ENCODE measurements around the gene TEX101.
"Not testable (repeated sequence)": the region's sequence is repeated elsewhere in the genome, so short reads cannot be mapped to it uniquely, and the experiment has no call there.

The TEX101 gene

DNA sequence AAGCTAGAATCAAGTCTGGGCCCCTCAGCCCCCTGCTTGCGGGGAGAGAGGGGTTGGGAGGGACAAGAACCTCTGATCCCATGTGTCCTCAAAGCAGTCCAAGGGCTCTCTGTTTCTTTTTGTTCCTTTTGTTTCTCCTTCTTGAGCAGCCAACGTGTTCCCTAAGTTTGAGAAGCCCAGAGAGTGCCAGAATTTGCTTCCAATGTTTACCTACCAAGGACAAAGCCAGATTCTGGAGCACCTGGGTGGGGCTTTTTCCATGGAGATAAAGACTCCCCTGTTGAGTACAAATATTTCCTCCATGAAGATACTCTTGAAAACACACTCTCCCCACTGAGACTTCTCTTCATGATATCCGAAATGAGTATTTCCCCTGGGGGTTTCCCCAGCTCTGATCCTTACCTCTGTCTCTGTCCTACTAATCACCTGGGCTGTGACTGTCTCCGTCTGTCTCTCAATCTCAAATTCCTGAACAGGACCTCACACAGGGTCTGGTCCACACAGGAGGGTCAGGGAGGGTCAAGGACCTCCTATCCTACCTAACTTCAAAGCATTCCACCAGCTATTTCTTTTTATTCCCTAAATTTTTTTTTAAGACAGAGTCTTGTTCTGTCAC is 33.8 kb upstream of the TEX101 start:
- Histone ChIP-seq H2AK5ac (ENCODE audit: low read depth, low read length) (no peak overlapping the region), H3K4me3 (ENCODE audit: low read length in 2 of 2) (no peak overlapping the region), H3K23ac (ENCODE audit: low read depth, low read length, poor library complexity) (no peak overlapping the region), H3K36me3 (replicated peaks in 1 of 2; ENCODE audit: control insufficient read depth in 2 of 2, insufficient read depth in 2 of 2, low read length in 2 of 2) (no peaks in the 10 kb centered on the region), H4K91ac (ENCODE audit: low read depth, low read length, poor library complexity) (no peak overlapping the region), H3K27ac (replicated peaks; ENCODE audit: low read length) (no peak overlapping the region), H3K9ac (ENCODE audit: low read depth, low read length, poor library complexity) (no peak overlapping the region), H2AFZ (ENCODE audit: low read length) (no peak overlapping the region), H3K27me3 (ENCODE audit: control insufficient read depth in 3 of 3, insufficient read depth in 3 of 3, low read depth in 1 of 3, low read length in 3 of 3) (no peaks in the 10 kb centered on the region), H3K79me1 (ENCODE audit: low read depth, low read length) (no peaks in the 10 kb centered on the region), H3K18ac (ENCODE audit: low read length) (no peak overlapping the region), H3K14ac (ENCODE audit: low read length) (no peak overlapping the region), H3K9me3 (replicated peaks in 1 of 2; ENCODE audit: control insufficient read depth in 2 of 2, insufficient read depth in 1 of 2, low read depth in 1 of 2, low read length in 2 of 2) (no peaks in the 10 kb centered on the region), H3K4me1 (ENCODE audit: control insufficient read depth in 2 of 2, insufficient read depth in 1 of 2, low read depth in 1 of 2, low read length in 2 of 2) (no peaks in the 10 kb centered on the region), H2BK15ac (ENCODE audit: low read length) (no peak overlapping the region), H2BK12ac (ENCODE audit: low read length) (no peak overlapping the region), H3K4me2 (ENCODE audit: insufficient read depth, low read length, poor library complexity, severe bottlenecking) (no peak overlapping the region), H4K8ac (ENCODE audit: low read depth, low read length) (no peak overlapping the region), H3K4ac (ENCODE audit: low read length) (no peak overlapping the region), H2BK120ac (ENCODE audit: low read depth, low read length) (no peak overlapping the region), H2BK5ac (ENCODE audit: low read length) (no peak overlapping the region)
- WGBS, 2 donors (ENCODE audit: extremely low coverage in 2 of 2, insufficient read length in 2 of 2, insufficient replicate concordance in 1 of 2): no CpG with 5 or more reads among the region's 4 CpGs
- DNase-seq (ENCODE audit: low spot score): no peak

DNA sequence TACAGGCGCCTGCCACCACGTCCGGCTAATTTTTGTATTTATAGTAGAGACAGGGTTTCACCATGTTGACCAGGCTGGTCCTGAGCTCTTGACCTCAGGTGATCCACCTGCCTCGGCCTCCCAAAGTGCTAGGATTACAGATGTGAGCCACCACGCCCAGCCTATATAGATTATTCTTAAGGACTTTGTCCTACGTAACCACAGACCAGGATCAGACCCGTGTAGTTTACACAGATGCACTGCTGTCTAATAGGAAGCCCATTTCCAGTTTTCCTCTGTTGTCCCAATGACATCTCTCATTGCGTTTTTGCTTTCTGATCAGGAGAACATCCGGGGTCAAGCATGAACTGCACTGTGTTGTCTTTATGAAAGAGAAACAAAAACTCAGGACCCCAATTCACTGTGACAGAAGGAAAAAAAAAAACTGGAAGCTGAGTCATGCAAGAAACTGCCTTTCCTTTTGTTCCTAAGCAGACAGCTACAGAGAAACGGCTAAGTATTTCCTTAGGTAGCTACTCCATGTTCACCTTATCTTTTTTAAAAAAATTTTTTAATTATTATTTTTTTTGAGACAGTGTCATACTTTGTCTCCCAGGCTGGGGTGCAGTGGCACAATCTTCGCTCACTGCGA is 32.0 kb upstream of the TEX101 start:
- H3K23ac ChIP-seq (ENCODE audit: low read depth, low read length, poor library complexity); H2BK5ac ChIP-seq (ENCODE audit: low read length); H3K4ac ChIP-seq (ENCODE audit: low read length); H3K18ac ChIP-seq (ENCODE audit: low read length); H2AK5ac ChIP-seq (ENCODE audit: low read depth, low read length); H3K9ac ChIP-seq (ENCODE audit: low read depth, low read length, poor library complexity); DNase-seq (ENCODE audit: low spot score); H3K36me3 ChIP-seq (replicated peaks in 1 of 2; ENCODE audit: control insufficient read depth in 2 of 2, insufficient read depth in 2 of 2, low read length in 2 of 2); H3K9me3 ChIP-seq (replicated peaks in 1 of 2; ENCODE audit: control insufficient read depth in 2 of 2, insufficient read depth in 1 of 2, low read depth in 1 of 2, low read length in 2 of 2); H3K79me1 ChIP-seq (ENCODE audit: low read depth, low read length); H3K4me2 ChIP-seq (ENCODE audit: insufficient read depth, low read length, poor library complexity, severe bottlenecking); H3K4me1 ChIP-seq (ENCODE audit: control insufficient read depth in 2 of 2, insufficient read depth in 1 of 2, low read depth in 1 of 2, low read length in 2 of 2); H4K91ac ChIP-seq (ENCODE audit: low read depth, low read length, poor library complexity); H3K27me3 ChIP-seq (ENCODE audit: control insufficient read depth in 3 of 3, insufficient read depth in 3 of 3, low read depth in 1 of 3, low read length in 3 of 3); H3K4me3 ChIP-seq (ENCODE audit: low read length in 2 of 2); H2BK15ac ChIP-seq (ENCODE audit: low read length); H4K8ac ChIP-seq (ENCODE audit: low read depth, low read length); H3K14ac ChIP-seq (ENCODE audit: low read length); H3K27ac ChIP-seq (replicated peaks; ENCODE audit: low read length); H2BK12ac ChIP-seq (ENCODE audit: low read length); H2BK120ac ChIP-seq (ENCODE audit: low read depth, low read length); H2AFZ ChIP-seq (ENCODE audit: low read length): not testable (repeated sequence)
- WGBS, 2 donors (ENCODE audit: extremely low coverage in 2 of 2, insufficient read length in 2 of 2, insufficient replicate concordance in 1 of 2): no CpG with 5 or more reads among the region's 12 CpGs

DNA sequence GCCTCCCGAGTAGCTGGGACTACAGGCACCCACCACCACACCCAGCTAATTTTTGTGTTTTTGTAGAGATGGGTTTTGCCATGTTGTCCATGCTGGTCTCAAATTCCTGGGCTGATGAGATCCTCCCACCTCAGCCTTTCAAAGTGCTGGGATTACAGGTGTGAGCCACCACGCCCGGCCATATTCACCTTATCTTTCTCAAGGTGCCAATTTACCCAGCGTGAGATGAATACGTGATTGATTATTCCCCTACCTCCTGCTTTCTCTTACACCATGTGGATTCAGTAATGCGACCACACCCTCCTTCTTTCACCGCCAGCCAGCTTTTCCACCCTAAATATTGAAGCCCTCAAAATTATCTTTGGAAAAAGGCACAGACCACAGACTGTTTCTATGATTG is 31.4 kb upstream of the TEX101 start:
- H3K4me1 ChIP-seq (ENCODE audit: control insufficient read depth in 2 of 2, insufficient read depth in 1 of 2, low read depth in 1 of 2, low read length in 2 of 2); H3K4ac ChIP-seq (ENCODE audit: low read length); H3K36me3 ChIP-seq (replicated peaks in 1 of 2; ENCODE audit: control insufficient read depth in 2 of 2, insufficient read depth in 2 of 2, low read length in 2 of 2); H3K27me3 ChIP-seq (ENCODE audit: control insufficient read depth in 3 of 3, insufficient read depth in 3 of 3, low read depth in 1 of 3, low read length in 3 of 3); H3K27ac ChIP-seq (replicated peaks; ENCODE audit: low read length); H2BK15ac ChIP-seq (ENCODE audit: low read length); H3K9ac ChIP-seq (ENCODE audit: low read depth, low read length, poor library complexity); DNase-seq (ENCODE audit: low spot score); H2BK12ac ChIP-seq (ENCODE audit: low read length); H4K91ac ChIP-seq (ENCODE audit: low read depth, low read length, poor library complexity); H2BK5ac ChIP-seq (ENCODE audit: low read length); H2BK120ac ChIP-seq (ENCODE audit: low read depth, low read length); H3K23ac ChIP-seq (ENCODE audit: low read depth, low read length, poor library complexity); H3K4me2 ChIP-seq (ENCODE audit: insufficient read depth, low read length, poor library complexity, severe bottlenecking); H2AFZ ChIP-seq (ENCODE audit: low read length); H3K79me1 ChIP-seq (ENCODE audit: low read depth, low read length); H2AK5ac ChIP-seq (ENCODE audit: low read depth, low read length); H4K8ac ChIP-seq (ENCODE audit: low read depth, low read length); H3K9me3 ChIP-seq (replicated peaks in 1 of 2; ENCODE audit: control insufficient read depth in 2 of 2, insufficient read depth in 1 of 2, low read depth in 1 of 2, low read length in 2 of 2); H3K18ac ChIP-seq (ENCODE audit: low read length); H3K4me3 ChIP-seq (ENCODE audit: low read length in 2 of 2); H3K14ac ChIP-seq (ENCODE audit: low read length): not testable (repeated sequence)
- no CpG with 5 or more reads among the region's 7 CpGs for WGBS, 2 donors (ENCODE audit: extremely low coverage in 2 of 2, insufficient read length in 2 of 2, insufficient replicate concordance in 1 of 2)

DNA sequence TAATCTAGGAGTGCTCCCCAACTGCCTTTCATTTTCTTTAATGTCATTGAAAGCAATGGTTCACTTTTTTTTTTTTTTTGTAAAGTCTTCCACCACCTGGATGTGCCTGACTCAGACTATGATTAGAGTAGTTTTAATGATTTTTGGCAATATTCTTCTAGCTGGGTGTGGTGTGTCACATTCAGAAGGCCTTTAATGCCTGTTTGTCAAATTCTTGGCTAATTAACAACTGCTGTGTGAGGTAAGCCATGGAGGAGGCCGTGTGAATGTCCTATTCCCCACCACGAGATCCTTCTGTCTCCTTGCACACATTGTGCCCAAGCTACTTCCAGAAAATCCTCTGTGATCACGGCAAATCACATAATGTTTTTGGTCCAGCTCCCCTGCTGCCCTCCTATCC is 30.9 kb upstream of the TEX101 start:
- H3K36me3 ChIP-seq (replicated peaks in 1 of 2; ENCODE audit: control insufficient read depth in 2 of 2, insufficient read depth in 2 of 2, low read length in 2 of 2); H3K4me3 ChIP-seq (ENCODE audit: low read length in 2 of 2); H3K9ac ChIP-seq (ENCODE audit: low read depth, low read length, poor library complexity); H3K79me1 ChIP-seq (ENCODE audit: low read depth, low read length); H3K18ac ChIP-seq (ENCODE audit: low read length); DNase-seq (ENCODE audit: low spot score); H2AK5ac ChIP-seq (ENCODE audit: low read depth, low read length); H2BK120ac ChIP-seq (ENCODE audit: low read depth, low read length); H3K14ac ChIP-seq (ENCODE audit: low read length); H3K27ac ChIP-seq (replicated peaks; ENCODE audit: low read length); H3K4ac ChIP-seq (ENCODE audit: low read length); H3K4me1 ChIP-seq (ENCODE audit: control insufficient read depth in 2 of 2, insufficient read depth in 1 of 2, low read depth in 1 of 2, low read length in 2 of 2); H3K9me3 ChIP-seq (replicated peaks in 1 of 2; ENCODE audit: control insufficient read depth in 2 of 2, insufficient read depth in 1 of 2, low read depth in 1 of 2, low read length in 2 of 2); H4K8ac ChIP-seq (ENCODE audit: low read depth, low read length); H2BK15ac ChIP-seq (ENCODE audit: low read length); H3K27me3 ChIP-seq (ENCODE audit: control insufficient read depth in 3 of 3, insufficient read depth in 3 of 3, low read depth in 1 of 3, low read length in 3 of 3); H2BK5ac ChIP-seq (ENCODE audit: low read length); H4K91ac ChIP-seq (ENCODE audit: low read depth, low read length, poor library complexity); H2BK12ac ChIP-seq (ENCODE audit: low read length); H2AFZ ChIP-seq (ENCODE audit: low read length); H3K4me2 ChIP-seq (ENCODE audit: insufficient read depth, low read length, poor library complexity, severe bottlenecking); H3K23ac ChIP-seq (ENCODE audit: low read depth, low read length, poor library complexity): not testable (repeated sequence)
- no CpG with 5 or more reads among the region's 3 CpGs for WGBS, 2 donors (ENCODE audit: extremely low coverage in 2 of 2, insufficient read length in 2 of 2, insufficient replicate concordance in 1 of 2)

Measured in neuronal stem cell (in vitro differentiated cells).